HG03135 (cell line): Measurements from ENCODE around the gene CETN1.

Experiments used
- ATAC-seq: cut with Tn5 transposase; IDR thresholded peaks from one replicate; pipeline ENCODE4 v1.9.1; 2021; ENCODE audit warnings: mild to moderate bottlenecking, moderate library complexity; ENCODE audit not compliant: unreplicated experiment

Gene CETN1

GRCh38 chr18:580154-580553 lies at the start of gene CETN1:
Gene CETN1 (plus strand): TSS chr18:580380. CDS start chr18:580409, 29 bp downstream.
- no peak for ATAC-seq

- ATAC-seq: no peak
These were observed 48.2 kb upstream of the CETN1 start for GRCh38 chr18:532018-532417.

GRCh38 chr18:532632-533031 lies 47.5 kb upstream of the CETN1 start:
- no peak for ATAC-seq

DNA sequence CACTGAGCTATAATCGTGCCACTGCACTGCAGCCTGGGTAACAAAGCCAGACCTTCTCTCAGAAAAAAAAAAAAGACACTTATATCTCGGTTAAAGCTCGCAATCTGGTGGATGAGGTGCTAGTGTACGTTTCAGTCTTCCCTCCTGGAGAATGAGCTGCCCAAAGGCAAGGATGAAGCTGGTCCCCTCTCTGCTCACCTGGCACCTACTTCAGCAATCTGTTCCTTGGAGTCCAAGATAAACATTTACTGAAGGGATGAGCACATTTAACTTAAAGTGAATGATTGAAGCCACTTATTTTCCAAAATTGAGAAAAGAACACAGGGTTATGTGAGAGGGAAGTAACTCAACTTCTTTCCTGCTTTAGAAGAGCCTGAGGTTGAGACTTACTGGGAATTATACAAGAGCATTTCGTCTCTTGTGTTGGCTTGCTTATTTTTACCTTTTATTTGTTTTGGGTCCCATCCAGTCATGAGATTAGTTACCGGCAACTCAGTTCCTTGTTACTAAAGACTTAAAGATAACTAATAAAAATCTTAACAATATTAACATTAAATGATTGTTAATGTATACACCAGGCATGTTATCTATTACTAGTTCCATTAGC lies 46.1 kb upstream of the CETN1 start:
- no peak for ATAC-seq

DNA sequence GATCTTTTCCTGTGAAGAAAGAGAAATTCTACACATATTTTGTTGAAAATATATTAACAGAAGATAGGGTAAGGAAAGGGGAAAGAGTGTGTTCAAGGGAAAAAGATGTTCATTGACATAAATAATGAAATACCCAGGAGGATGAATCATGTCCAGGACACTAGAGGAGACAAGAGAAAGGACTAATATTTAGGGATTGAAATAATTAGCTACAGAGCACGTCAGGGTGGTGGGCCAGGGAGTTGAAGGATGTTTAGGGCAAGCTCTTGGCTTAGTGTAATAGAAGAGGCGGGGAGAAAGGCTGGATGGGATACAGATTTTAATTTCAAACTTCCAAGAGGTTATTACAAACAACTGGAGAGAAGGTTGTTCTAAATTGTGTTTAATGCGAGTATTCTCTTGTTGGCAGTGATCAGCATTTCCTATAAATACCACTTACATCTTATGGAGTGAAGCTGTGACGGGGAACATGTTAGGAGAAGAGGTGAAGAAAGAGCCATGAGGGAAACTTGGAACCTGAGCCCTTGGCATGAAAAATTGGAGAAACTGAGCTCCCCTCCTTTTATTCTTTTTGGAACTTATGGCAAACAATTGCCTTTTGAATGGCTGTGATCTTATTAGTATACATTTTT lies 36.6 kb upstream of the CETN1 start:
- ATAC-seq: no peak

- ATAC-seq: no peak
These were observed 30.2 kb upstream of the CETN1 start for GRCh38 chr18:549967-550366.

DNA sequence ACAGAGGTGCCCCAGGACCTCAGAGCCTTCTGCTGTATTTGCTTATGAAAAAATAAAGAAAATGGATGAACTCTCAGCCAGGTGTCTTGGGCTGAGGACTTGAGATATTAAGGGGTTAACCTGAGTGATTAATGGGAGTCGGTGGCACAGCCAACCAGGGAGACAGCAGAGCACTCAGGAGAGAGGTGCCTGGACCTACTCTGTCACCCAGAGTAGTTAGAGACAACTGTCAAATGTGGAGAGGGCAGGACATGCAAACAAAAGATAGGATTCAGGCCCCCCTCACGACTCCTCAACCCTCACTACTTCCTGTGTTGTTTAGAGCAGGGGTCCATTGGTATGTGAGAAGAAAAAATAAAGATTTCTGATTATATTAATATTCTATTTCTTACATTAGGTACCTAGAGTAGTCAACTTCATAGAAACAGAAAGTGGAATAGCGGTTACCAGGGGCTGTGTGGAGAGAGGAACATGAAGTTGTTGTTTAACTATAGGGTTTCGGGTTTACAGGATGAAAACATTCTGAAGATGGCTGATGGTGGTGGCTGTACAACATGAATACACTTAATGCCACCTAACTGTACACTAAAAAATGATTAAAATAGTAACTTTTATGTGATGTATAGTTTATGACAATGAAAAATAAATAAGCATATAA lies 28.6 kb upstream of the CETN1 start:
- ATAC-seq: peak; percentile 97

DNA sequence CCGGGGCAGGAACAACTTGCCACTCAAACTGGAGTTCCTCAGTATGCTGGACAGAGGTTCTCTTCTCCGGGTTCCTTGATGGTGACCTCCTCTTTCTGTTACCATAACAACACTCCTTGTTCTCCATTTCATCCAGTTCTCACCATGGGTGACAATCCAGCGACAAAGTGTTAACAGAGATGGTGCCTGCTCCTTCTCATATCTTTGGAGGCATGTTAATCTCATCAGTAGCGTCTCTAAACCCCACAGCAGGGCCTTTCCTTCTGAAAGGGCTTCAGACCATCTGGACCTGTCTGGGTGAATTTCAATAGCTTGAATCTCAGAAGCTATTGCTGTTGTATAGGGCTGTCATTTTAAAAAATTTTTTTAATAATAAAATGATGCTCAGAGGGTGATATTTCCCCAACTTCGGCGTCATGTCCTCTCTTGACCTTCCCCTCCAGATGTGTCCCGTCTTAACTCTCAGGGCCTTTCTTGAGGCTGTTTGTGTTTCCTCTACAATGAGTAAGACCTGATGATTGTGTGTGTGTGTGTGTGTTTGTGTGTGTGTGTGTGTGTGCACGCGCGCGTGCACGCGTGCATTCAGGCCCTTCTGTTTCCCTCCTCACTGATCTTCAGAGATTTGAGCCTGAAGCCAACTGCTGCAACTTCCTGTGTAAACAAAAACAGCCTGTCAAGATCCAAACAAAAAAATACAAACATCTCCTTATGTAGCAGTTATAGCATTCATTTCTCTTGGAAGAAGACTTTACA lies 24.3 kb upstream of the CETN1 start:
- no peak for ATAC-seq

DNA sequence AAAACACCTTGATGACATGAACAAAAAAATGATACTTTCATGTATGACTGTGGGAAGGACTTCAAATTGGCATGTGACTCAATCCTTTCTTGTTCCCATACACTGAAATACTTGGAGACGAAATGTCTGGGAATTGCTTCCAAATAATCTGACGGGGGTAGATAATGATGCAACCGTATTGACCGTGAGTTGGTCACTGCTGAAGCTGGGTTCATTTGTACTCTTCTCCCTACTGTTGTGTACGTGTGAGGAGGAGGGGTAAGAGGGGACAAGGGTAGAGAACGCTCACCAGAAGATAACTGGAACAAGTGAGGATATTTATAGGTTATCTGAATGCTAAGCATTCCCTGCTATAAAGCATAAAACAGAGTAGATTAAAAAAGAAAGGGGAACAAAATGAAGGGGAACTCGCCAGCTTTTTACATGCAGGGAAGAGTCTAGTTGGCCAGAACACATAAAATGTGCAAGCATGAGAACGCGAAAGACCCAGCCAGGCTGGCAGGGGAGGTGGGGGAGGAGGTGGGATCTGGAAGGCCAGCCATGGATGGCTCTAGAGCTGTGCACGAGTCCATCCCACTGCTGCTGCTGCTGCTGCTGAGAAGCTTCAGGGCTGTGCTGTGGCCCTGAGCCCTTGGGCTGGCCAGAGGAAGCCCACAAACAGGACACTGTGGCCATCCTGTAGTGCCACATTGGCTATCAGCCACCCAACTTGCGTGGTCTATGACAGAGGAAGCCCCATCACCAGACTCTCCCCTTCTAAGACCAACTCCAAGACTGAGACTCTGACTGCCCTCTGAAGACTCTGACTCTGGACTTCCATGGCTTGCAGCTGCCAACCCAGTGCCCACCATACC lies 15.2 kb upstream of the CETN1 start:
- no peak for ATAC-seq

DNA sequence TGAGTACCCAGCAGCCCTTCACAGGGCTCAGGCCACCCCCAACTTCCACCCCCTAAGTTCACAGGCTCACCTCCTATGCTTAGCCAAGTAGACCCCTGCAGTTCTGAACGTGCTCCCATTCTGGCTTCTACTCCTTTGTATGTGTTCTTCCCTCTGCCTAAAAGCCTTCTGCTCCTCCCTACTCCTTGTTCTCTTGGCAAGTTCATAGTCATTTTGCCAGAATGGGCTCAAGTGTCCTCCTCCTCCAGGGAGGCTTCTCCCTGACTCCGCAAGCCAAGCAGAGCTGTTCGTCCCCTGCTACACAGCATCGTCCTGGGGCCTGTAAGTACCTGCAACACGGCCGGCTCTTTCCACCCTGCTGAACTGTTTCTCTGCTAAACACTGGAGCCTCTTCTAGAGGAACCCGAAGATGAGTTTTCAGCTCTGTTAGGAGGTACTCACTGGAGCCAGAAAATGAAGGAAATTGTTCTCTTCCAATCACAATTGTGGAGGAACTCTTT lies 14.6 kb upstream of the CETN1 start:
- no peak for ATAC-seq

GRCh38 chr18:567122-567521 lies 13.1 kb upstream of the CETN1 start:
- no peak for ATAC-seq

GRCh38 chr18:568731-569130 lies 11.4 kb upstream of the CETN1 start:
- no peak for ATAC-seq

- ATAC-seq: no peak
These were observed 9.9 kb upstream of the CETN1 start for GRCh38 chr18:570256-570655.

DNA sequence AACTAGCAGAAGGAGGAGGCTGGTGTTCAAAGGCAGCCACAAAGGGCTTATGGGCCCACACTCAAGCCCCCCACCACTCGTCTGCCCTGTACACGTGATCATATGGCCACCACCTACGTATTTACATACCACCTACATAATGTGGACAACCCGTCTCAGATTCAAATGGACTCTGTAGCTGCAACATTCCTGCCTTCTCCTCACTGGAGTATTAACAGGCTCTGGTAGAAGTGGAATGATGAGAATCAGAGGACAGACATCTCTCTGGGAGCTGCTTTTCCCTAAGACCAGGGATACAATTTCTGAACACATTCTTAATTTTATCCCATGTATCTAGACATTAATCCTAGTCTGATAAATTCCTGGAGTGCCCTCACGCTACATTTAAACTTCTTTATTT lies 9.5 kb upstream of the CETN1 start:
- ATAC-seq: no peak

DNA sequence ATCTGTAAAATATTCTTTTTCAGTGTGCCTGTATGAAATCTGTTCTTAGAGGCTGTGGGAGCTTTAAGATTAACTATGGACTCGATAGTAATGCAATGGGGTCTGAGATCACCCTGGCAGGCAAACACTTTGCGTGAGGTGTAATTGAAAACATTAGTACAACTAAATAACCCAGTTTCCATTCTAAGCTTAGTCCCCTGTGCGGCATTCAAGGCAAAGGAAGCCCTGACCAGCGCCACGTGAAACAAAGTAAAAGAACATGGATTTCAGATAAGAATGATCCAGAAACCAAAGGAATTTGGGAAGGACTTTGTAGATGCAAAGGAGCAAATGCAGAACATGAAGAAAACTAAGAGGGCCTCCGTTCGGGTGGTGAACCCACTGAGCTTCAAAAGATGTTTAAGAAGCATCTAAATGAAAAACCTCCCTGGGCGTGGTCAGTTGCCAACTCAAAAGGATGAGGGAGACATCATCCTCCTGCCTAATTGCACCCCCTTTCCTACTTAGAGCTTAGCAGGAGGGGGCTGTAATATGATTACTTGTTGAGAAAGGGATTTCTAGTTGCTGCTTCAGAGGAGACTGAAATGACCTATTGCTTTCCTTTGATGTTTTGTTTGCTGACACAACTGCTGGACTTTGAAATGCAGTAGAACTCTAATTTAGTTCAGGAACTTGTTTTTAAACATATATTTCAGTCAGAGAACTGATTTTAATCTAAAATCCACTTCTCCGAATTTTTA lies 7.9 kb upstream of the CETN1 start:
- ATAC-seq: no peak

DNA sequence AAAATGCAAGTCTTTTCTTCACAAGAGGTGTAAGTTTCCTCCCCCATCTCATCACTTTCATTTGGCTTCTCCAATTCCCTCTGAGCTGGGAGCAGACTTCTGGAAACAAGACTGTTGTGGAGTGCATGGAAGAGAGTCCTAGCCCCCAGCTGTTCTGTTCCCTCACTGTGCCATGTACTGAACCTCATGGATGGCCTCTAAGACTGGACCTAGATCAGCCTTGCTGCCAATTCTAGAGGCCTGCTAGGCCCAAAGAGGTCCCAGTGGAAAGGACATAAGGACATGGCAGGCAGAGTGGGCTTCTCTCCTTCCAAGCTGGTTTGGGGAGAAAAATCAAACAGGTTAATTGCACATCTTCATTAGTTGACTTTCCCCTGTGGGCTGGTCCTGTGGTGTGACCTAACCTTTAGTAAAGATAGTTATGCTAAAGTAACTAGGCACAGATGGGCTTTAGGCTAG lies 7.3 kb upstream of the CETN1 start:
- ATAC-seq: no peak

DNA sequence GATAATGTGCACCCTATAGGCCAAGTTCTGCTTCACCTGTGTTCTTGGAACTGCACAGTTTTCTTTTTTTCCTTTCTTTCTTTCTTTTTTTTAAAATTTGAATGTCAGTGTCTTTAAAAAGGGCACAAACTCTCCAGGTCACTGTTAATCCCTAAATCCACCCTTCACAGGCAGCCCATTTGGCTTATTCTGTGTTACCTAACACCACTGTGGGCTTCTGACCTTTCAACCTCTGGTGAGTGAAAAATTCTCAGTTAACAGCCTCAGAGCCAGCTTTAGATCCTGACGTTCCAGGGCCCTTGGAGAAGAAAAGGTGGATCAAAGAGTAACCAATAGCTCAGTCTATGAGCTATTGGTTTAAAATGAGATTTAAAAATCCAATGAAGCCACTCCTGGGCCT lies 6.8 kb upstream of the CETN1 start:
- ATAC-seq: no peak

DNA sequence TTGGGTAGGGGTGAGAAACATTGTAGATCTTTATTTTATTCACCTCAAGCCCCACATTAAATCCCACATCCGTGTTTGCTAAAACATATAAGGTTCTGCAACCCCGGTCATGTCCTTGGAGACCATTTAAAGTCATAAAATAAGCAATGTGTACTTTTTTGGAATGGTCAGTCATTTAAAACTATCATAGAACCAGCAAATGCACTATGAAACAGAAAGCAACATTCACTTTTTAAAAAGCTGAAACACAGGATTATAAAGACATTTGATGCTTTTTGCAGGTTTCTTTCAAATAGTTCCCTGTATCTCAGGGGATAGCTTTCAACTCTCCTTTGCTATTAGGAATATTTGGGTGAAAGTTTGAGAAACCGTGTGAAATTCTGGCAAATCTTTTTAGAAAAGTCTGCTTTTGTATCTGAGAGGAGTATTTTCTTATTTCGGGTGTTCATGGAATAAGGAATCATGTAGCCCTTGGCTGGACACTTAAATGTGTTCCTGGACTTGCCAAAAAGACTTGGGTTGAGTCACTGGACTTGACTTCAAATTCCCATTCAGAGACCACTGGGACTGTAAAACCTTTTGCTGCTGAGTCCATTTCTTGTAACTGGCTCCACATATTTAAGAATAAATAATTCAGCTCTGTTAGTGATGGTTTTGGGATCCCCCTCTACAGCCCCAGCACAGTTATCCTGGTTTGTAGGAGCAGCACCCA lies 5.9 kb upstream of the CETN1 start:
- ATAC-seq: no peak
